GM19455 (cell line): ENCODE measurements around the gene LHPP.
"Not testable (repeated sequence)": the region's sequence is repeated elsewhere in the genome, so short reads cannot be mapped to it uniquely, and the experiment has no call there.

Experiments used
- ATAC-seq: cut with Tn5 transposase; IDR thresholded peaks from one replicate; pipeline ENCODE4 v1.9.1; 2021; ENCODE audit not compliant: unreplicated experiment

Gene LHPP

GRCh38 chr10:124535731-124536495 lies 74.3 kb downstream of the LHPP start:
- no peak for ATAC-seq

GRCh38 chr10:124536496-124537050 lies 75.0 kb downstream of the LHPP start:
- no peak for ATAC-seq

- no peak for ATAC-seq
Observed at GRCh38 chr10:124537166-124537725, 75.6 kb downstream of the LHPP start.

GRCh38 chr10:124537891-124538290 lies 76.3 kb downstream of the LHPP start:
- no peak for ATAC-seq

- no peak for ATAC-seq
Observed at GRCh38 chr10:124538706-124539105, 77.1 kb downstream of the LHPP start.

DNA sequence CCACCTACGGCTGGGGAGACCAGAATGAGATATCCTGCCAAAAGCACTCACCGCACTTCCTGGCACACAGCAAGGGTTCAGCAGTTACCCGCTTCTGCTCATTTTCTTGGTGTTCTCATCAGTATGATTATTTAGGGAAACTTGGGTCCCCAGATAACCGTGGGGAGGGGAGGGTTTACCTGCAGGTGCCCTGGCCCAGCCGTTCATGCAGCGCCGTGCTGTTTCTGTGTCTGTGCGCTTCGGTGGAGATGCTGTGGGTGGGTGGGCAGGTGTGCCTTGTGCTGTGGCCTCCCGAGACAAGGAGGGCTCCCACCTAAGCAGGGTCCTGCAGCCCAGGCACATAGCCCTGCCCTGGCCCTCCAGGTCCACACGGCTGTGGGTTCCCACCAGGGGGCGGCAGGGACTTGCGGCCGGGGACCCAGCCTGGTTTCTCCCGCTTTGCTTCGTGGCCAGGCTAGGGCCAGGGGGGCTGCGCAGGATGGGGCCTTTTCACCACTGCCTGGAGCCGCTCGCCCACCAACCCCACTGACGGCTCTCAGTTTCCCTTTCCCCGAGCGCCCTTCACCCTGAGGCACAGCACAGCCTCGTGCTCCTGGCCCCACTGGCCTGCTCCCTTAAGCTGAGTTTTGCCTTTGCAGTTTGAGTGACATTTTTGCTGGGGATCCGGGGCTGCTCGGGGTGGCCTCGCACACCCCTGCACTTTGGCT lies 78.5 kb downstream of the LHPP start:
- peak; percentile 51 for ATAC-seq

- no peak for ATAC-seq
Observed at GRCh38 chr10:124541076-124541903, 79.7 kb downstream of the LHPP start.

GRCh38 chr10:124542336-124542735 lies 80.7 kb downstream of the LHPP start:
- no peak for ATAC-seq

DNA sequence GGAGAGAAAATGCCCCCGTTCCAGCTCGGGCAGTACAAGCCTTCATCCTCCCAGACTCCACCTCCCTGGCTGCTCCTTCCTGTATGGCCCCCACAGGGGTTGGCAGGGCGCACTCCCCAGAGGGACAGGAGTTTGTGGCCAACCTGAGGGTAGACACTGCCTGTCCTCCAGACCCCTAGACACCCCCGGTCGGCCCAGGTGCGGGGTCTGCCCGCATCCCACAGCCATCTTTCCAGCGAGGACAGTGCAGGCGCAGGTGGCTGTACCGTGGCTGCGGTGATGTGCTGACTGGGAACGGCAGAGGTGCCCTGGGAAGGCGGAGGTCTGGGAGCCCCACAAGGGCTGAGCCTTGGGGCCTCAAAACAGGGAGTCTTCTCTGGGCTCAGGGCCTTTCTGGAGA lies 81.5 kb downstream of the LHPP start:
- ATAC-seq, result no peak

- ATAC-seq, result no peak
Observed at GRCh38 chr10:124543971-124544370, 82.3 kb downstream of the LHPP start.

DNA sequence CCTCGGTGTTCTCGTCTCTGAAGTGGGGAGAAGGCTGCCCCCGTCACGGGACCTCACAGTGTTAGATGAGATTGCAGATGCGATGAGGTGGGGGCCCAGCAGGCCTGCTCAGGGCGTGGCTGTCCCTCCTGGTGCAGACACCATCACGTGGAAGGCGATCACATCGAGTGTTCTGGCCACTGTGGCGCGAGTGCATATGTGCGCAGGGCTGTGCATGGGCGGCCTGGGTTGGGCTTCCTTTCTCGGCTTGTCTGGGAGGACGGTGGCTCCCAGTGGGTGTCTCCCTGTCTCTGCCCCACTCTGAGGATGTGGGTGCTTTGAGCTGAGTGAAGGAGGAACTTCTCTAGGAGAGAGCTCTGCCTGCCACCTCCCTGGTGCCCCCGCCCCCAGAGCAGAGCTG lies 83.1 kb downstream of the LHPP start:
- no peak for ATAC-seq

GRCh38 chr10:124545351-124546054 lies 83.9 kb downstream of the LHPP start:
- no peak for ATAC-seq

DNA sequence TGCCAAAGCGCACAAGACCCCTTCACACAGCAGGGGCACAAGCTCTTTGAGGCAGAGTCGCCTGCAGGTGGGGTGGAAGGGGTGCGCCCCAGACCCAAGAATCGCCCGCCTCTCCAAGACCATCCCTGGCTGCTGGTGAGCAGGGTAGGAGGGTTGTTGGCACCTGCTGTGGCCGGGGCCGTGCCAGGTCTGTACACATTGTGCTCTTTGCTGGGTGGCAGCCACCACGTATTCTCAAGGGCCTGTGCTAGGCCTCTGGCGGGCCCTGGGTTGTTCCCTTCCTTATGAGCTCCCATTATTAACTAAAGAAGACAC lies 84.4 kb downstream of the LHPP start:
- no peak for ATAC-seq

DNA sequence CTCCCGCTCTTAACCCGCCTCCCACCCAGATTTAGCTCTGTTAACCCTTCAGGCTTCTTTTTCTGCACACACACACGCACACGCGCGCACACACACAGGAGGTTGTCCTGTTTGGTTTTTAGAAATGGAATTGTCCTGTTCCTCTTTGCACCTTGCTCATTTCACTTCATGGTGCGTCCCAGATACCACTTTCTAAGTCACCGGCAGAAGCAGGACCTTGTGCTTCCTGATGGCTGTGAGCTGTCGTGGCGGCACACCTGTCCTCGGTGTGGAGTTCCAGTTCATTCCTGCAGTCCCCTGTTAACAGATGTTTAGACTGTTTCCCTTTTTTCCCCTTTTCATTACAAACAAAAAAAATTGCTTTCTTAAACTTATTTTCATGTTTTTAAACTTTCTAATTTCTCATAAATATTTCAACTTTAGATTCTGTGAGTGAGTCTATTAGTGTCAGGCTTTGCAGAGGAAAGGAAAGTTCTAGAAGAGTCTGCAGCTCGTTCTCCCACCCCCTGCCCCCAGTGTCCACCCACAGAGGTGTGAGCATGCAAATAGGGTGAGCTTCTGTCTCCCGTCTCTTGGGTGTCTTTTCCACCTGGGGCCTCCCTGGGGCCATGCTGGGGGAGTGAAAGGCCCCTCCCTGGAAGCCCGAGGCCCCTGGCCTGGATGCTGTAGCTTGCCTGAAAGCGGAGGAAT lies 85.5 kb downstream of the LHPP start:
- ATAC-seq, result no peak

GRCh38 chr10:124547647-124548168 lies 86.1 kb downstream of the LHPP start:
- ATAC-seq, result no peak

GRCh38 chr10:124549171-124549570 lies 87.5 kb downstream of the LHPP start:
- ATAC-seq, result not testable (repeated sequence)

GRCh38 chr10:124550293-124551034 lies 88.8 kb downstream of the LHPP start:
- ATAC-seq, result no peak

GRCh38 chr10:124551097-124551496 lies 89.5 kb downstream of the LHPP start:
- ATAC-seq, result no peak

DNA sequence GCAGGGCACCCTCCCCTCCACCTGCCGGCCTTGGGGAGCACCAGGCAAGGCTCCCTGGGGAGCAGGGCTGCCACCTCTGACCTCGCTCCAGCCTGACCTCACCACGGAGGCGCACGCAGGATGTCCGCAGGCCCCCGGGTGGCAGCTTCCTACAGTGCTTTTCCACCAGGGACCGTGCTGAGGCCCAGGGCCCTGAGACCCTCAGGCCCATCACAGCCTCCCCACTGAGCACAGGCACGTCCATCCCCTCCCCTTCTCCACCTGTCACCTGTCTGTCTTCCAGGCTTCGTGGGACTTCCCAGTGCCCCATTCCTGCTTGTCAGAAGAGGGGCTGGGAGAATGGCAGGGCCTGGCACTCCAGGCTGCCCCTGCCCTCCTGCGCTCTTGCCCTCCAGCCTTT lies 90.1 kb downstream of the LHPP start:
- no peak for ATAC-seq
